Mesenchymal stem cell (in vitro differentiated cells and primary cell): ENCODE measurements around the gene GARIN5B.
A peak's percentile ranks its signal among the peaks of the same experiment; 100 is the strongest.

ENCODE experiments used
- DNase-seq: peaks from one replicate; pipeline ENCODE4 v3.0.0-alpha.2; 2013
- H2AFZ ChIP-seq: one replicate; pipeline ENCODE4 v1.6.1; 2013; ENCODE audit warnings: low read depth, mild to moderate bottlenecking, control low read depth, inconsistent platforms, low read length, moderate library complexity
- H2AK5ac ChIP-seq: 2 replicates; pipeline ENCODE4 v1.6.1; 2013; ENCODE audit warnings: low read length, moderate library complexity, mild to moderate bottlenecking, inconsistent platforms; ENCODE audit not compliant: severe bottlenecking
- H2BK120ac ChIP-seq: one replicate; pipeline ENCODE4 v1.6.1; 2013; ENCODE audit warnings: low read depth, mild to moderate bottlenecking, inconsistent platforms, low read length, moderate library complexity
- H2BK12ac ChIP-seq, 2 experiments: one replicate each; pipeline ENCODE4 v1.6.1; 2013; ENCODE audit warnings: inconsistent platforms in 2 of 2, low read length in 2 of 2, mild to moderate bottlenecking in 2 of 2, moderate library complexity in 2 of 2, control low read depth in 1 of 2
- H2BK15ac ChIP-seq: one replicate; pipeline ENCODE4 v1.6.1; 2013; ENCODE audit warnings: mild to moderate bottlenecking, low read depth, inconsistent platforms; ENCODE audit not compliant: poor library complexity, severe bottlenecking
- H2BK5ac ChIP-seq: 2 replicates; pipeline ENCODE4 v1.6.1; 2013; ENCODE audit warnings: low read depth, mild to moderate bottlenecking, low read length, control low read depth, inconsistent platforms; ENCODE audit not compliant: poor library complexity, severe bottlenecking
- H3K14ac ChIP-seq, 2 experiments: one replicate each; pipeline ENCODE4 v1.6.1; 2013; ENCODE audit warnings: inconsistent platforms in 2 of 2, low read length in 2 of 2, control low read depth in 1 of 2, mild to moderate bottlenecking in 1 of 2, moderate library complexity in 1 of 2
- H3K18ac ChIP-seq, 2 experiments: one replicate each; pipeline ENCODE4 v1.6.1; 2013; ENCODE audit warnings: inconsistent platforms in 2 of 2, low read length in 2 of 2, control low read depth in 1 of 2, low read depth in 1 of 2, mild to moderate bottlenecking in 1 of 2
- H3K23ac ChIP-seq, 2 experiments: one replicate each; pipeline ENCODE4 v1.6.1; 2013; ENCODE audit warnings: inconsistent platforms in 2 of 2, low read length in 2 of 2, mild to moderate bottlenecking in 2 of 2, moderate library complexity in 2 of 2, control low read depth in 1 of 2
- H3K27ac ChIP-seq: 2 replicates; pipeline ENCODE4 v1.5.1; 2013; ENCODE audit warnings: mild to moderate bottlenecking, moderate library complexity, low read length, control low read depth, inconsistent platforms; ENCODE audit not compliant: poor library complexity, severe bottlenecking
- H3K27me3 ChIP-seq, 2 experiments: 2 replicates each; pipeline versions ENCODE4 v1.6.1 to v1.7.0; 2013; ENCODE audit warnings: low read length in 2 of 2, mild to moderate bottlenecking in 2 of 2, moderate library complexity in 2 of 2, control low read depth in 1 of 2, inconsistent platforms in 1 of 2; ENCODE audit not compliant: control insufficient read depth in 1 of 2, insufficient read depth in 1 of 2
- H3K36me3 ChIP-seq, 2 experiments: 2 replicates each; pipeline versions ENCODE4 v1.6.1 to v1.7.0; 2013; ENCODE audit warnings: low read length in 2 of 2, control low read depth in 1 of 2, inconsistent platforms in 1 of 2, low read depth in 1 of 2, mild to moderate bottlenecking in 1 of 2; ENCODE audit not compliant: insufficient read depth in 2 of 2, control insufficient read depth in 1 of 2
- H3K4ac ChIP-seq, 2 experiments: one replicate each; pipeline ENCODE4 v1.6.1; 2013; ENCODE audit warnings: inconsistent platforms in 2 of 2, low read length in 2 of 2, mild to moderate bottlenecking in 2 of 2, moderate library complexity in 2 of 2, control low read depth in 1 of 2, low read depth in 1 of 2
- H3K4me1 ChIP-seq: 2 replicates; pipeline ENCODE4 v1.6.1; 2013; ENCODE audit warnings: low read depth, low read length, control low read depth; ENCODE audit not compliant: control insufficient read depth, insufficient read depth
- H3K4me2 ChIP-seq: 2 replicates; pipeline ENCODE4 v1.6.1; 2013; ENCODE audit warnings: low read length, mild to moderate bottlenecking, inconsistent platforms; ENCODE audit not compliant: poor library complexity, severe bottlenecking
- H3K4me3 ChIP-seq, 2 experiments: 2 replicates each; pipeline versions ENCODE4 v1.5.1 to v1.7.0; 2013; ENCODE audit warnings: low read length in 2 of 2, mild to moderate bottlenecking in 2 of 2, control low read depth in 1 of 2, low read depth in 1 of 2; ENCODE audit not compliant: insufficient read depth in 1 of 2
- H3K79me1 ChIP-seq: replicated peaks from 2 replicates; pipeline ENCODE4 v1.6.1; 2013; ENCODE audit warnings: mild to moderate bottlenecking, control low read depth, low read length, inconsistent platforms; ENCODE audit not compliant: poor library complexity, severe bottlenecking
- H3K9ac ChIP-seq: 2 replicates; pipeline ENCODE4 v1.7.0; 2013; ENCODE audit warnings: mild to moderate bottlenecking, low read length, moderate library complexity
- H3K9me3 ChIP-seq: 2 replicates; pipeline ENCODE4 v1.7.0; 2013; ENCODE audit warnings: mild to moderate bottlenecking, low read length; ENCODE audit not compliant: control insufficient read depth
- H4K8ac ChIP-seq: one replicate; pipeline ENCODE4 v1.6.1; 2013; ENCODE audit warnings: inconsistent platforms, mild to moderate bottlenecking, low read length, moderate library complexity
- H4K91ac ChIP-seq: one replicate; pipeline ENCODE4 v1.6.1; 2013; ENCODE audit warnings: mild to moderate bottlenecking, low read length, inconsistent platforms
- WGBS: methylation state at CpG from one replicate; pipeline ENCODE4 v1.1.7; 2013; ENCODE audit warnings: mixed read lengths; 5-methylcytosine and 5-hydroxymethylcytosine counted together

Gene GARIN5B

GRCh38 chr19:55324662-55325061 is 38.4 kb downstream of the GARIN5B start:
- H3K4ac ChIP-seq: no peak overlapping the region
- H3K36me3 ChIP-seq: no peaks in the 10 kb centered on the region
- no peak overlapping the region for H3K27ac ChIP-seq
- peaks cover 8 to 32% of the 10 kb centered on the region in 2 experiments for H3K27me3 ChIP-seq
- no peak overlapping the region for H3K18ac ChIP-seq
- H2BK5ac ChIP-seq: no peak overlapping the region
- H2AK5ac ChIP-seq: no peak overlapping the region
- H4K91ac ChIP-seq: no peak overlapping the region
- no peak overlapping the region for H4K8ac ChIP-seq
- WGBS: 90% methylated on average over 6 of the region's 6 CpGs
- H3K4me1 ChIP-seq: peaks cover 9% of the 10 kb centered on the region
- H3K9ac ChIP-seq: no peak overlapping the region
- no peaks in the 10 kb centered on the region for H3K9me3 ChIP-seq
- H3K4me2 ChIP-seq: no peak overlapping the region
- no peak overlapping the region for H3K14ac ChIP-seq
- no peak overlapping the region for H2AFZ ChIP-seq
- no peak overlapping the region for H3K23ac ChIP-seq
- H3K4me3 ChIP-seq: peak overlapping the region in 1 of 2 experiments; percentile 20
- H2BK120ac ChIP-seq: no peak overlapping the region
- no peak overlapping the region for H2BK15ac ChIP-seq
- no peaks in the 10 kb centered on the region for H3K79me1 ChIP-seq
- no peak overlapping the region for H2BK12ac ChIP-seq
- no peak for DNase-seq

GRCh38 chr19:55322204-55322885 is 40.7 kb downstream of the GARIN5B start:
- no peak overlapping the region for H3K14ac ChIP-seq
- 80% methylated on average over 11 of the region's 12 CpGs for WGBS

GRCh38 chr19:55321466-55322137 is 41.5 kb downstream of the GARIN5B start:
- Histone ChIP-seq H3K36me3 (no peaks in the 10 kb centered on the region), H4K91ac (no peak overlapping the region), H3K79me1 (no peaks in the 10 kb centered on the region), H3K4me1 (peaks cover 7% of the 10 kb centered on the region), H3K14ac (no peak overlapping the region), H3K4me3 (no peak overlapping the region), H3K23ac (no peak overlapping the region), H3K4me2 (no peak overlapping the region), H2AK5ac (no peak overlapping the region), H3K27ac (no peak overlapping the region), H3K27me3 (peaks cover 8 to 33% of the 10 kb centered on the region in 2 experiments), H4K8ac (no peak overlapping the region), H2BK120ac (no peak overlapping the region), H2BK12ac (no peak overlapping the region), H3K9ac (no peak overlapping the region), H3K9me3 (no peaks in the 10 kb centered on the region), H3K4ac (no peak overlapping the region), H2BK5ac (no peak overlapping the region), H2BK15ac (no peak overlapping the region), H2AFZ (no peak overlapping the region), H3K18ac (no peak overlapping the region)
- DNase-seq: no peak
- 75% methylated on average over 6 of the region's 9 CpGs for WGBS

More at GRCh38 chr19:55322204-55322885, 40.7 kb downstream of the GARIN5B start:
- Histone ChIP-seq H2AK5ac (no peak overlapping the region), H2BK15ac (no peak overlapping the region), H3K23ac (no peak overlapping the region), H2BK5ac (no peak overlapping the region), H3K9ac (no peak overlapping the region), H3K18ac (no peak overlapping the region), H3K36me3 (no peaks in the 10 kb centered on the region), H3K4me1 (peaks cover 7% of the 10 kb centered on the region), H2BK12ac (no peak overlapping the region), H2BK120ac (no peak overlapping the region), H2AFZ (no peak overlapping the region), H3K4me3 (no peak overlapping the region), H3K27me3 (peaks cover 8 to 33% of the 10 kb centered on the region in 2 experiments), H3K79me1 (no peaks in the 10 kb centered on the region), H3K4me2 (no peak overlapping the region), H4K91ac (no peak overlapping the region), H4K8ac (no peak overlapping the region), H3K27ac (no peak overlapping the region), H3K4ac (no peak overlapping the region), H3K9me3 (no peaks in the 10 kb centered on the region)
- DNase-seq: no peak

DNA sequence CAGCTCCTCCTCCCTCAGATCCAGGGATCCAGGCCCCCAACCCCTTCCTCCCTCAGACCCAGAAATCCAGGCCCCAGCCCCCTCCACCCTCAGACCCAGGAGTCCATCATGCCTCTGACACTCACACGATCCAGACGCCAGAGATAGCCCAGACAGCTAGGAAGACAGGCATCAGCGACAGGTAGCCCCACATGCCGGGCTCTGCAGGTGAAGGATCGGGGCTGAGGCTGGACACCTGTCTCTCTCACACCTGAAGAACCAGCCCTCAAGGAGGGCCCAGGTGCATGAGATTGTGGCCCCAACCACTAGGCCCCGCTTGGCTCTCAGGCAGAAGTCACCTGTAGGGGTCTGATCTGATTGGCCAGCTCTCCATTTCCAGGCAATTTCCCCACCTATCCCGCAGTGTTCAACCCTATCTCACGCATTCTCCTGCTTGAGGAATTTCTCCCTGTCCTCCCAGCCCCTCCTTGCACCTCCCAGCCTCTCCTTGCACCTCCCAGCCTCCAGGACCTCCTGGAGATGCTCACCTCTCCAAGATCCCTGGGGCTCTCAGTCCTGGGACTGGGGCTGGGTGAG is 42.1 kb downstream of the GARIN5B start:
- Histone ChIP-seq H4K8ac (no peak overlapping the region), H3K36me3 (no peaks in the 10 kb centered on the region), H2BK120ac (no peak overlapping the region), H2AK5ac (no peak overlapping the region), H3K4me3 (no peak overlapping the region), H3K9me3 (peaks cover 3% of the 10 kb centered on the region), H2BK5ac (no peak overlapping the region), H3K27ac (no peak overlapping the region), H3K4ac (no peak overlapping the region), H3K4me1 (peaks cover 7% of the 10 kb centered on the region), H3K14ac (no peak overlapping the region), H3K18ac (no peak overlapping the region), H3K23ac (no peak overlapping the region), H4K91ac (no peak overlapping the region), H2BK12ac (no peak overlapping the region), H3K79me1 (no peaks in the 10 kb centered on the region), H2BK15ac (no peak overlapping the region), H3K27me3 (peaks cover 8 to 33% of the 10 kb centered on the region in 2 experiments), H3K4me2 (no peak overlapping the region), H2AFZ (no peak overlapping the region), H3K9ac (no peak overlapping the region)
- no peak for DNase-seq
- 90% methylated on average over 8 of the region's 8 CpGs for WGBS
